Mesothelial cell of epicardium (in vitro differentiated cells): Measurements from ENCODE around the gene PRR7. TPM values are rescaled to one million over a fixed set of nuclear protein-coding genes. Genes with fewer than 3 reads are reported as not detected.

Experiments
- DNase-seq, 2 experiments: peaks; one replicate each; pipeline ENCODE4 v3.0.0; 2021; ENCODE audit warnings: low spot score in 2 of 2; ENCODE audit not compliant: unreplicated experiment in 2 of 2
- H3K27ac Mint-ChIP-seq: 2 replicates; pipeline ENCODE4 v1.8.0; 2021; ENCODE audit warnings: mixed read lengths
- H3K27me3 Mint-ChIP-seq: 2 replicates; pipeline ENCODE4 v1.8.0; 2021; ENCODE audit warnings: low read depth, mixed read lengths
- H3K36me3 Mint-ChIP-seq: 2 replicates; pipeline ENCODE4 v1.8.0; 2021; ENCODE audit warnings: mixed read lengths
- H3K4me1 Mint-ChIP-seq: 2 replicates; pipeline ENCODE4 v1.8.0; 2021; ENCODE audit warnings: mixed read lengths
- H3K4me3 Mint-ChIP-seq: 2 replicates; pipeline ENCODE4 v1.8.0; 2021; ENCODE audit warnings: mild to moderate bottlenecking, moderate library complexity, mixed read lengths
- H3K9me3 Mint-ChIP-seq: 2 replicates; pipeline ENCODE4 v1.8.0; 2021; ENCODE audit warnings: mixed read lengths
- CTCF ChIP-seq: fragments of 200-600 bp; sonication (generic); IDR thresholded peaks from one replicate; pipeline ENCODE4 v1.5.0; 2021; ENCODE audit warnings: antibody characterized with exemption; ENCODE audit not compliant: unreplicated experiment
- total RNA-seq: library from RNA; stranded (reverse); gene quantifications from 3 replicates; pipeline ENCODE4 v1.2.1, GENCODE V29; 2021

PRR7 gene
- total RNA-seq, 1 donor from 2014 or later = 5.9 TPM

DNA sequence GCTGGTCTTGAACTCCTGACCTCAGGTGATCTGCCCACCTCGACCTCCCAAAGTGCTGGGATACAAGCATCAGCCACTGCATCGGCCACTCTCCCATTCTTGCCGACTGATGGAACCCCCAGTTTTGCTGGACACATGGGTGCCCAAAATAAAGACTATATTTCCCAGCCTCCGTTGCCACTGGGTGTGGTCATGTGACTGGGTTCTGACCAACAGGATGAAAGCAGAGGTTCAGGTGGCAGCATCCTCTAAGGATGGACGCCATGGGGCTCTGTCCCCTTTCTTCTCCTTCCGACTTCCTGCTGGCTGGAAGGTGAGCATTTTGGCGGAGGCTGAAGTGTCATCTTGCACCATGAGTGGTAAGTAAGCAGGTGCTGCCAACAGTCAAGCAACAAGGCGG is 40.5 kb downstream of the PRR7 start:
- no peak for DNase-seq
- H3K36me3 Mint-ChIP-seq = peaks cover 46% of the 10 kb centered on the region
- no peaks in the 10 kb centered on the region for H3K27me3 Mint-ChIP-seq
- H3K27ac Mint-ChIP-seq = no peak overlapping the region
- H3K4me1 Mint-ChIP-seq = peaks cover 20% of the 10 kb centered on the region
- no peaks in the 10 kb centered on the region for H3K9me3 Mint-ChIP-seq
- TF ChIP-seq CTCF = no peak
- no peak overlapping the region for H3K4me3 Mint-ChIP-seq

- peaks cover 18% of the 10 kb centered on the region for H3K4me1 Mint-ChIP-seq
- DNase-seq = no peak
- H3K9me3 Mint-ChIP-seq = no peaks in the 10 kb centered on the region
- H3K27me3 Mint-ChIP-seq = no peaks in the 10 kb centered on the region
- TF ChIP-seq CTCF = no peak
- H3K27ac Mint-ChIP-seq = no peak overlapping the region
- peaks cover 46% of the 10 kb centered on the region for H3K36me3 Mint-ChIP-seq
- H3K4me3 Mint-ChIP-seq = no peak overlapping the region
Measured at GRCh38 chr5:177487975-177488374, 41.4 kb downstream of the PRR7 start.

- H3K36me3 Mint-ChIP-seq = peaks cover 43% of the 10 kb centered on the region
- H3K4me1 Mint-ChIP-seq = peaks cover 25% of the 10 kb centered on the region
- no peak for DNase-seq
Measured at GRCh38 chr5:177489119-177489716, 42.6 kb downstream of the PRR7 start.

GRCh38 chr5:177490311-177490991 is 43.8 kb downstream of the PRR7 start:
- Mint-ChIP-seq H3K36me3 (peaks cover 32% of the 10 kb centered on the region), H3K27ac (no peak overlapping the region), H3K4me3 (no peak overlapping the region), H3K9me3 (no peaks in the 10 kb centered on the region), H3K4me1 (peaks cover 29% of the 10 kb centered on the region), H3K27me3 (no peaks in the 10 kb centered on the region)
- TF ChIP-seq CTCF = no peak
- DNase-seq = no peak

More at GRCh38 chr5:177489119-177489716, 42.6 kb downstream of the PRR7 start:
- Mint-ChIP-seq H3K27ac (no peak overlapping the region), H3K4me3 (no peak overlapping the region), H3K9me3 (no peaks in the 10 kb centered on the region), H3K27me3 (no peaks in the 10 kb centered on the region)
- no peak for TF ChIP-seq CTCF

- H3K4me3 Mint-ChIP-seq = no peak overlapping the region
- no peaks in the 10 kb centered on the region for H3K9me3 Mint-ChIP-seq
- peaks cover 31% of the 10 kb centered on the region for H3K36me3 Mint-ChIP-seq
- peaks cover 35% of the 10 kb centered on the region for H3K4me1 Mint-ChIP-seq
- no peaks in the 10 kb centered on the region for H3K27me3 Mint-ChIP-seq
- H3K27ac Mint-ChIP-seq = peak overlapping the region; percentile 53
- no peak for TF ChIP-seq CTCF
- DNase-seq = no peak
Measured at GRCh38 chr5:177490992-177491391, 44.4 kb downstream of the PRR7 start.
